Vagina (tissue), 2 donors: ENCODE measurements around the gene EDC3. TPM values are rescaled to one million over a fixed set of nuclear protein-coding genes. Genes with fewer than 3 reads are reported as not detected.

Experiments
- DNase-seq, 2 donors: peaks; one replicate each; pipeline ENCODE4 v3.0.0-alpha.2; 2017; ENCODE audit errors: extremely low spot score in 2 of 2
- H3K27ac ChIP-seq: fragments of 200-600 bp; sonication (generic); one replicate; pipeline ENCODE4 v1.5.1; 2019
- H3K27me3 ChIP-seq: fragments of 200-600 bp; sonication (generic); one replicate; pipeline ENCODE4 v1.5.1; 2019
- H3K36me3 ChIP-seq, 2 donors: fragments of 200-600 bp; sonication (generic); one replicate each; pipeline ENCODE4 v1.5.1; 2017 to 2019
- H3K4me1 ChIP-seq: fragments of 200-600 bp; sonication (generic); one replicate; pipeline ENCODE4 v1.5.1; 2019
- H3K4me3 ChIP-seq, 2 donors: fragments of 200-600 bp; sonication (generic); 1 replicate in 1 of 2; 2 replicates in 1 of 2; pipeline ENCODE4 v1.5.1; 2016 to 2019
- H3K9me3 ChIP-seq: fragments of 200-600 bp; sonication (generic); one replicate; pipeline ENCODE4 v1.5.1; 2019
- CTCF ChIP-seq, 3 experiments: fragments of 450-650 bp in 2 of 3; fragments of 200-600 bp in 1 of 3; sonication (generic) in 1 of 3; IDR thresholded peaks; one replicate each; pipeline ENCODE4 v1.5.1; 2017 to 2019; ENCODE audit warnings: antibody characterized with exemption in 3 of 3, mild to moderate bottlenecking in 2 of 3, moderate library complexity in 2 of 3
- POLR2A ChIP-seq, 2 donors: fragments of 450-650 bp; IDR thresholded peaks; one replicate each; pipeline ENCODE4 v1.6.1; 2017; ENCODE audit warnings: antibody characterized with exemption in 2 of 2, mild to moderate bottlenecking in 2 of 2, moderate library complexity in 2 of 2
- POLR2AphosphoS5 ChIP-seq, 2 donors: sonication (generic); formaldehyde crosslinking; IDR thresholded peaks; one replicate each; pipeline ENCODE4 v1.9.0; 2017; ENCODE audit warnings: antibody characterized with exemption in 2 of 2, mild to moderate bottlenecking in 2 of 2, low read depth in 1 of 2; ENCODE audit not compliant: insufficient read depth in 1 of 2
- intact Hi-C: fragments of 100-400 bp; cut with DNase I; formaldehyde crosslinking; loops from one replicate; pipeline ENCODE4 v1.15.1; 2023
- total RNA-seq: library from RNA; depleted of rRNA; stranded (reverse); fragments of >200 nt; gene quantifications from one replicate; pipeline ENCODE4 v1.2.3, GENCODE V29; 2016

The EDC3 gene
- total RNA-seq, 1 donor from 2014 or later, result 23.8 TPM

DNA sequence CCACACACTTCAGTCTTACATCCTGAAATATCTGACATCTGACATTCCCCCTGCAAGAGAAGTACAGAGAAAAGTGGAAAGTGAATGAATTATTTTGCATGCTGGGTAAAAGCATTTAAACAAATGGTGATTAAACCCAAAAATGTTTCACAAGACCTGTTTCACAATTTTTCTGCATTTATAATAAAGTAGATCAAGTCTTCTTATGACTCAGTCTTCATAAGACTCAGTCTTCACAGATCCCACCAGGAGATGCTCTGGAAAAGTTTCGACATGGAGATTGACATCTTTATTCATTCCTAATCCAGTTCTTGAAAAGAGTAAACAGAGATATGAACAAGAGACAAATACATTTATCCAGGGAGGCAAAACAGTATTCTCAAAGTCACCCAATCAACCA is 13.2 kb upstream of the EDC3 start:
- H3K27ac ChIP-seq, result no peak overlapping the region
- no peaks in the 10 kb centered on the region for H3K27me3 ChIP-seq
- no peaks in the 10 kb centered on the region for H3K4me1 ChIP-seq
- intact Hi-C loops, result no loop called here
- TF ChIP-seq POLR2A (IDR thresholded peaks at IDR 0.05) (no peak), POLR2AphosphoS5 (IDR thresholded peaks at IDR 0.05; ENCODE audit: insufficient read depth in 1 of 2, low read depth in 1 of 2) (no peak), CTCF (IDR thresholded peaks at IDR 0.05) (no peak)
- no peaks in the 10 kb centered on the region for H3K36me3 ChIP-seq
- no peak overlapping the region for H3K4me3 ChIP-seq
- no peaks in the 10 kb centered on the region for H3K9me3 ChIP-seq
- no peak for DNase-seq

DNA sequence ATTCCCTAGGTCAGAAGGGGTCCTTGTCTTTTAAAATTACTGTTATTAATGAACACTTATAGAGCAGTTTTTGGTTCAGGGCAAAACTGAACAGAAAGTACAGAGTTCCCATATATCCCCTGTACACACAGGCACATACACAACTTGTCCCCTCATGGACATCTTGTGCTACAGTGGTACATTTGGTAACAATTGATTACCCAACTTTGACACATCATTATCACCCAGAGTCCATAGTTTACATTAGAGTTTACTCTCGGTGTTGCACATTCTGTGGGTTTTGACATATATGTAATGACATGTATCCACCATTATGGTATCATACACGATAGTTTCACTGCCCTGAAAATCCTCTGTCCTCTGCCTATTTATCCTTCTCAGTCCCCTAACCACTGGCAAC is 984 bp upstream of the EDC3 start:
- H3K9me3 ChIP-seq, result no peaks in the 10 kb centered on the region
- no peak overlapping the region for H3K27ac ChIP-seq
- no peaks in the 10 kb centered on the region for H3K27me3 ChIP-seq
- H3K4me1 ChIP-seq, result peaks cover 22% of the 10 kb centered on the region
- TF ChIP-seq POLR2AphosphoS5 (IDR thresholded peaks at IDR 0.05; ENCODE audit: insufficient read depth in 1 of 2, low read depth in 1 of 2) (no peak), CTCF (IDR thresholded peaks at IDR 0.05) (no peak), POLR2A (IDR thresholded peaks at IDR 0.05) (no peak)
- DNase-seq, result no peak
- H3K4me3 ChIP-seq, result peak overlapping the region; percentile 81 to 91
- no peaks in the 10 kb centered on the region for H3K36me3 ChIP-seq
- intact Hi-C loops, result no loop called here

- TF ChIP-seq CTCF (IDR thresholded peaks at IDR 0.05) (no peak), POLR2AphosphoS5 (IDR thresholded peaks at IDR 0.05; ENCODE audit: insufficient read depth in 1 of 2, low read depth in 1 of 2) (no peak), POLR2A (IDR thresholded peaks at IDR 0.05) (no peak)
- Histone ChIP-seq H3K36me3 (no peaks in the 10 kb centered on the region), H3K27me3 (no peaks in the 10 kb centered on the region), H3K27ac (peak overlapping the region; percentile 84), H3K4me1 (peaks cover 22% of the 10 kb centered on the region), H3K4me3 (peak overlapping the region; percentile 81 to 91), H3K9me3 (no peaks in the 10 kb centered on the region)
- no peak for DNase-seq
- intact Hi-C loops, result no loop called here
Measured at GRCh38 chr15:74696398-74696729, 540 bp upstream of the EDC3 start.

GRCh38 chr15:74692327-74692726 is 3.5 kb downstream of the EDC3 start:
- H3K9me3 ChIP-seq, result no peaks in the 10 kb centered on the region
- H3K4me3 ChIP-seq, result no peak overlapping the region
- intact Hi-C loops, result no loop called here
- TF ChIP-seq CTCF (IDR thresholded peaks at IDR 0.05), result no peak
- no peak for TF ChIP-seq POLR2A (IDR thresholded peaks at IDR 0.05)
- no peak for TF ChIP-seq POLR2AphosphoS5 (IDR thresholded peaks at IDR 0.05; ENCODE audit: insufficient read depth in 1 of 2, low read depth in 1 of 2)
- H3K27ac ChIP-seq, result no peak overlapping the region
- no peak for DNase-seq
- H3K4me1 ChIP-seq, result peaks cover 22% of the 10 kb centered on the region
- H3K36me3 ChIP-seq, result no peaks in the 10 kb centered on the region
- H3K27me3 ChIP-seq, result no peaks in the 10 kb centered on the region

DNA sequence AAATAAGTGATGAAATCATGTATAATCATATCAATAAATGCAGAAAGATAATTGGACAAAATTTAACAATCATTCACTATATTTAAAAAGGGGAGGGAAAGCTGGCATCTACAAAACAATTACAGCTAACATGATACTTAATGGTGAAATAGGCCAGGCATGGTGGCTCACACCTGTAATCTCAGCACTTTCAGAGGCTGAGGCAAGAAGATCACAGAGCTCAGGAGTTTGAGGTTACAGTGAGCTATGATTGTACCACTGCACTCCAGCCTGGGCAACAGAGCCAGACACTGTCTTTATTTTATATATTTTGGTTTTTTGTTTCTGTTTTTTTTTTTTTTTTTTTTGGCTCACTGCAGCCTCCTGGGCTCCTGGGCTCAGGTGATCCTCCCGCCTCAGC is 12.1 kb downstream of the EDC3 start:
- H3K27me3 ChIP-seq, result no peaks in the 10 kb centered on the region
- no peaks in the 10 kb centered on the region for H3K4me1 ChIP-seq
- no peak overlapping the region for H3K27ac ChIP-seq
- DNase-seq, result no peak
- H3K4me3 ChIP-seq, result no peak overlapping the region
- H3K36me3 ChIP-seq, result peaks cover 0 to 5% of the 10 kb centered on the region in 2 donors
- no peaks in the 10 kb centered on the region for H3K9me3 ChIP-seq
- intact Hi-C loops, result no loop called here
- TF ChIP-seq POLR2AphosphoS5 (IDR thresholded peaks at IDR 0.05; ENCODE audit: insufficient read depth in 1 of 2, low read depth in 1 of 2), result no peak
- TF ChIP-seq POLR2A (IDR thresholded peaks at IDR 0.05), result no peak
- TF ChIP-seq CTCF (IDR thresholded peaks at IDR 0.05), result no peak
